GM19238 (cell line): ENCODE measurements around the gene KLF13.

Experiments used
- DNase-seq: peaks from one replicate; pipeline ENCODE4 v3.0.0; 2011; ENCODE audit warnings: low spot score; ENCODE audit not compliant: insufficient read length

The KLF13 gene

DNA sequence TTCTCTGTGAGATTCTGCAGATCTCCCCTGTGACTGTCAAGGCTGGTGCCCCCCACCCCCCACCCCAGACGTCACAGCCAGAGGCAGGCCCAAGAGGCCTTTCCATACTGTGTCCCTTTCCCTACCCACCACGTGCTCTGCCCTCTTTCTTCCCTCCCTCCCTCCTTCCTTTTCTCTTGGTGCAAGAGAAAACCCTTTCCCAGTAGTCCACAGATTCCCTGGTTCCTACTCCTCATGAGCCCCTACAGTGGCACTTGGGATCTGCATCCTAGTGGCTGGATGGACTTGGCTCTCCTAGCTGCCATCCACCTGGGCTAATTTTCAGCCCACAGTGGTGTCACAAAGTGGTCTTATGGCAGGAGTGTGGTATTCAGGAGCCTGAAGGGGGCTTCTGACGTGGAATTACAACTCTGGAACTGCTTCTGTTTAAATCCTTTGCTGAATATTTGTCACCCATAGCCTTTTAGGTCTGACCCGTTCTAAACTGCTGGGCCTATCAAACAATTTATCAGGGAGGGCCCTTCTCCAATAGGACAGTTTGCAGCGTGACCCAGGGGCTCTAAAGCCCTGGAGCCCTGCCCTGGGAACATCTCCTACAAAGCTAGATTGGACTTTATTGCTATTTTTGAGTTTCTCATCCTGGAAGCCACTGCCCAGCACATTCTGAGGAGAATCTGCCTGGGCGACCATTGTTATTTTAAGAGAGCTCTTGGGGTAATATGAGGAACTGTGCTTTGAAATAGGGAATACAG is 35.3 kb downstream of the KLF13 start:
- no peak for DNase-seq

- DNase-seq: no peak
Observed at GRCh38 chr15:31362886-31363285, 36.3 kb downstream of the KLF13 start.

DNA sequence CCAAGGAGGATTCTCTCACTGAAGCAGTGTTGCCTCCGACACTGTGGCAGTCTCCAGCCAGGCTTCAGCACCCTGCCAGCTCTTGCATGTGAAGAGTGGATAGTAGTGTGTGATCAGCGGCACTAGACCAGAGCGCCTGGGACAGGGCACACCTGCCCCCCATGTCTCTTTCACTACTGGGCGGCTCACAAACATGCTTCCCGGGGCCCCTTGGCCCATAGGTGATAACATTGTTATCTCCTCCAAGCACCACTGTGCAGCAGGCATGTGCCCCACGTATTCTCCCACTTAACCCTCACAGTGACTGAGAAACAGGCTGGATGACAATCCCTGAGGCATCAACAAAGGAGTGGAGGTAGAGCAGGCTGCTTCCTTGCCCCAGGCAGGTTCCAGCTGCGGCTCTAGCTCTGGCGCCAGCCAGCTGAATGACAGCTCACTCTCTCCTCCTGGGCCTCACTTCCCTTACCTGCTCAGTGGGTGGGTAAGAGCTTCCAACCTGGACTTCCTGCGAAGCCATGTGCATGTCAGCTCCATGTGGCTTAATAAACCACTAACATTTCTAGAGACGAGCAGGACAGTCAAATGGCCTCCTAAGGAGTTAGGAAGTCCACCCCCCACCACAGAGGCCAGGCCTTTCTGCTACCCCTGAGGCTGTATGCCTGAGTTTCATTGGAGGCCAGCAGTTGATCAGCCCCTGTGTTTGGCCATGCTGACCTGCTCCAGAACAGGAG is 37.8 kb downstream of the KLF13 start:
- no peak for DNase-seq

- no peak for DNase-seq
Observed at GRCh38 chr15:31365032-31365654, 38.5 kb downstream of the KLF13 start.

GRCh38 chr15:31365655-31366127 is 39.1 kb downstream of the KLF13 start:
- peak; percentile 58 for DNase-seq

DNA sequence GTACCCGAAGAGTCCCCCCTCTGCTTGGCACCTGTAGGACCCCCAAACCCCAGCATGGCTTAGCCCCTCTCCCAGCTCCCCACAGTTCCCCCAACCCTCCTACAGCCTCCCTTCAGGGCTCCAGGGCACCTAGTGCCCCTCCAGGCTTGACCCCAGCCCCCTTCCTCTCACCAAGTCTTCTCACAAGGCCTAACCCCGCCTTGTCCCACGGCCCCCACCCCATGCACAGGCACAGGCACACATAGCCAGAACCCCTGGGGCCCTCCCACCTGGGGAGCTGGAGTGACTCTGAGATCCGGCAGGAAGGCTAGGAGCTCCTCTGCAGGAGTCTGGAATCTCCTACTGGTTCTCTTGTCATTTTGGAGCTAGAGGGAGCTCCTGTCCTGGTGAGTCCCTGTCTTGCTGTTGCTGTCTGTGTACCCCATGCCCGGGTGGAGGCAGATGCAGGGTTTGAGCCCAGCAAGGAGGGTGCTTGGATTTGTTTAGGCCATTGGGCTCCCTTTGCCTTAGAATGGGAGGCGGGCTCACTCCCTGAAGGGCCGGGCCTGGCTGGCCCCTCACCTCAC is 39.6 kb downstream of the KLF13 start:
- DNase-seq: no peak

- DNase-seq: no peak
Observed at GRCh38 chr15:31367021-31367729, 40.5 kb downstream of the KLF13 start.

DNA sequence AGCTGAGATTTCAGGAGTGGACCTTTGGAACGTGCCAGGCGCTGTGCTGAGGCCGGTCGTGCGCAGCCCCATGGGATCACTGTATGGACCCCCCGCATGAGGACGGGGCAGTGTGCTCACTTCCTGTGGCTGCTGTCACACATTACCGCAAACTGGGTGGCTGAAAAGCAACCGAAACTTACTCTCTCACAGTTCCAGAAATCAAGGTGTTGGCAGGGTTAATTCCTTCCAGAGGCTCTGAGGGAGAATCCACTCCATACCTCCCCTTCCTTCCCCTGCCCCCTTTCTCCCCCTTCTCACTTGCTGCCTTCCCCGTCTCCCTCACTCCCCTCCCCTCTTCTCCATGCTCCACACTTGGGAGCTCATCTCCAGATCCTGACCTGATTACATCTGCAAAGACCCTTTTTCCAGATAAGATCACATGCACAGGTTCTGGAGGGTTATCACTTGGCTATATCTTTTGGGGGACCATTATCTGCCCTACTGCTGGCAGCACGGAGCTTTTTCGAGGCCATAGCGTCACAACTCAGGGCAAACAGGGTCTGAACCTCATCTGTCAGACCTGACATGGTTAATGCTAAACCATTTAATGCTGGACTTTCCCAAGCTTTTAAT is 41.2 kb downstream of the KLF13 start:
- DNase-seq: no peak

- DNase-seq: no peak
Observed at GRCh38 chr15:31369727-31370126, 43.1 kb downstream of the KLF13 start.

DNA sequence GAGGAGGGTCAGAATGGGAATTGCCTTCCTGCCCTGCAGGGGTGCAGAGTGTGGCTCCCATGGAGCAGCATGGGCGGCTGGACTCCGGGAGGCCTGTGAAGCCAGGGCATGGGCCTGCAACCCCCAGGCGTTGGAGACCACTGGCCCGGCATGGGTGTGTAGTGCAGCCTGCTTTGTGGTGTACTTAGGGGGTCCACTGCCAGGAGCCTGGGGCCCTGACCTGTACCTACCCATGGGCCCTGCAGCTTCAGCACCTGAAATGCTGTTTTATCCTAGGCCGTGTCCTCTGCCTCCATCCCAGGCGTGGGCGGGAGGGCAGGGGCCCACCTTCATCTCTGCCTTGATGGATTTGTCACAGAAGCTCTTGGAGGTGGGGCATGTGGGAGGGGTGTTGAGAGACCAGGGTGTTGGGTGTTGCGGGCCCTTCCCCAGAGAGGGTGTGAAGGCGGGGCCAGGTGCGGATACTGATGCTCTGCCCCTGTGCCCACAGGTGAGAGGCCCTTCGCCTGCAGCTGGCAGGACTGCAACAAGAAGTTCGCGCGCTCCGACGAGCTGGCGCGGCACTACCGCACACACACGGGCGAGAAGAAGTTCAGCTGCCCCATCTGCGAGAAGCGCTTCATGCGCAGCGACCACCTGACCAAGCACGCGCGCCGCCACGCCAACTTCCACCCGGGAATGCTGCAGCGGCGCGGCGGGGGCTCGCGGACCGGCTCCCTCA is 45.0 kb downstream of the KLF13 start:
- no peak for DNase-seq

GRCh38 chr15:31372635-31373091 is 46.0 kb downstream of the KLF13 start:
- DNase-seq: no peak

DNA sequence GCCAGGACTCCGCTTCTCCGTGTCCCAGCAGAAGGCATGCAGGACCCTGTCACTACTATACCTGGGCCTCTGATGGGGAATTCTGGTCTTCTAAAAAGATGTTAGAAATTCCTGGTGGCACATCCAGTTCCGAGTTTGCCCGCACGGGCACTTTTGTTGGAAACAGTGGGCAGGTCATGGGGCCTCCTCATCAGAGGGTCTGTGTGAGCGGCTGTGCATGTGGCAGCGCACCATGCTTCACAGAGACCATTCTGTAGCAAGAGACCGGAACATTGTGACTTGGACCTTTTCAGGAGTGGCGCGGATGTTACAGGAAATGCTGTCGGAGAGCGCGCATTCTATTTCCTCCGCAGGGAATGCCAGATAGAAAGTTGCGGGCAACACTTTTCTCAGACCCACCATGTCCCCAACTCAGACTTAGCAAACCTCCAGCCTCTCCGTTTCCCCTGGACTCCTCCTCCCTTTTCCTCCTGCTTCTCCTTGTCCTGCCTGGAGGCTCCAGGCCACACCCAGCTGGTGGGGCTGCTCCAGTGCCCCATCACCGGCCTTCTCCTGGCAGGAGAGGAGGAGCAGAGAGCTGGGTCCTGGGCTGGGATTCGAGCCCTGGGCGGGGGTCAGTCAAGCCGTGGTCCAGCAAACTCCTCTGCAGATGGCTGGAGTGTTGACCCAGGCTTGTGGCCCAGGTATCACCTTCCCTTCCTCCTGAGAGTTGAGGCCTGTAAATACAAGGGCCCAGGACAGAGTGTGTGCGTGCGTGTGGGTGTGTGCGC is 46.6 kb downstream of the KLF13 start:
- no peak for DNase-seq

DNA sequence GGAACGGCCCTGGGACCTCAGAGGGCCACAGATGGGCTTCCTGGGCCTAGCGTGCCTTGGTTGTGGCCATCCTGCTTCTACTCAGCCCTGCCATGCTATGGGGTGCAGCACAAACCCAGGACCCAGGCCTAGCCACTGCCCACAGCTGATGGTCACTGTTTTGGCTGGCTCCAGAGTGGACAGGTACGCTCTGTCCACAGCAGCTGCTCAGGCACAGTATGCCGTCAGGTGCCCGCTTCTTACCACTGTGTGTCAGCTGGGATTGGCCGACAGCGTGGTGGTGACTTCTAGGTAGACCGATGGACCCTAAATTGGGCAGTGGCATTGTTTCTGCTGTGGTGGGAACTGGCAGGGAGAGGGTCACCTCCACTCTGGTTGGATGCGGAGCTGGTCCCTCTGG is 47.3 kb downstream of the KLF13 start:
- DNase-seq: no peak

DNA sequence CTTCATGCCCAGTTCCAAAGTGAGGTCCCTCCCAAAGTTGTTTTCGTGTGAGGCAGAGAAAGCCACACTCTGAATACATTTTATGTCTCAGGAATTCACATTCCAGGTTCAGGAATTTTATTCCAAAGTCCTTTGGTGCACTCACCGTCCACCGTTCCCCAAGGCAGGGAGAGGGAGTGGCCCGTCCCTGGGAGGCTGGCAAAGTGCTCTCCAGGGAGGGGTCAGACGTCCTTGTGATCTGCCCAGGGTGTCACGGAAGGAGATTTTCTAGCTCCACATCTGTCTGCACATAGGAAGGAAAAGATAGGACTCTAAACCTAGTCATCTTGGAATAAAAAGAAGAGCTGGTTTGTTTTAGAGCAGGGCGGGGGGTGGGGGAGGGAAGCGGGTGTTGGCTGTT is 47.9 kb downstream of the KLF13 start:
- DNase-seq: no peak

- no peak for DNase-seq
Observed at GRCh38 chr15:31374986-31375385, 48.4 kb downstream of the KLF13 start.

GRCh38 chr15:31375772-31376171 is 49.1 kb downstream of the KLF13 start:
- DNase-seq: no peak

DNA sequence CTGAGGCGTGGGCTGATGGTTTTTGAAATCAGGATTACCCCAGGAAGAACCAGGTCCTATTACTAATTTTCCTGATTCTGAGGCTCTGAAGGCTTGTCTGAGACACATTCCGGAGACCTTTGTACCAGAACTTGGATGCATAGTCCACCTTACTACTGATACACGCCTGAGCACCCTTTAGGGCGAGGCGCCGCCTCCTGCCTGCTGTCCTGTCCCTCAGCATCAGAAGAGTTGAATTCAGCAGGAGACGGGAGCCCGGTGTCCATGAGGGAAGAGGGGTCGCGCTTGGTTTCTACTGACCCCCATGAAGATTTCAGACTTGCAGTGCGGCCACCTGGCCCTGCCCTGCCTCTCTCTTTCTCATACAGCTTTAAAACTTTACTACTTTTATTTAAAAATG is 49.9 kb downstream of the KLF13 start:
- no peak for DNase-seq

- no peak for DNase-seq
Observed at GRCh38 chr15:31377030-31377429, 50.4 kb downstream of the KLF13 start.

GRCh38 chr15:31378363-31378903 is 51.8 kb downstream of the KLF13 start:
- no peak for DNase-seq
